ENCODE results near the gene CALCR.
A peak's percentile ranks its signal among the peaks of the same experiment; 100 is the strongest.
"Not testable (repeated sequence)": the region's sequence is repeated elsewhere in the genome, so short reads cannot be mapped to it uniquely, and the experiment has no call there.

Gene CALCR

GRCh38 chr7:93562106-93562505 lies 12.4 kb downstream of the CALCR start:
- DNase-seq = no peak

- no peak for DNase-seq
These were observed 14.7 kb downstream of the CALCR start for GRCh38 chr7:93559639-93560491.

DNA sequence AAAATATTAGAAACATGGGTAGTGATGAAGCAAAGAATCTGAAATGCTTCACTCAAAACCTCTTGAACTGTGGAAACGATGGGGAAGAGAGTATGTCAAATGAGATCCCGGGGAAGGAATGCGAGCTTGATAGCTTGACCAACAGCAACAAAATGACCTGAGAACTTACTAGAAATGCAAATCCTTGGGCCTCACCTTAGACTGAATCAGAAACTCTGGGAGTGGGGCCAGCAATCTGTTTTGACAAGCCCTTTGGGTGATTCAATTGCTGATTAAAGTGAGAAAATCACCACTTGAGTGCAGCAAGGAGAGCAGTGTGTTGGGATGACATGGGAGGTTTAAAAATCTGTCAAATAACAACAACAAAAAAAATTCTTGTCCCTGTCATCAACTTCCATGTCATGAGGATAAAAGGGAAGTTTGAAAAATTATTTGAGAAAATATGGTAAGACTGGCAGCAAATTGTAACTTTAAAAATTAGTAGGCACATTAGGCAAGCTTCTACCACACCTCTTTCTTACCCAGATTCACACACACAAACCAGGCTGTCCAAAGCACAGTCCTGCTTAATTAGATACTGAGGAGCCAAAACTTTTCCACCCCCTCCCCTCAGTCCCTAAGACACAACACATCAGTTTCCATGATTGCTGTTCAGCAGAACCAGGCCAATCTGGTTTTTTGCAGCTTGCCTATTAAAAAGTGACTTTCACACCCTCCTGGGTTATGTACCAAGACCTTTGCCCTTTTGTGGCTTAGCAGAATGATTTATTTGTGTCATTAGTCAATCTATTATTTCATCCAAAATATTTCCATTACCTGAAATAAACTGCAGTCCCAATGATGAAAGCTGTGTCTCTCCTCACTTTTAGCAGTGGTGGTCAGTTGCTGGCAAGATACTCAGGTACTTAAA lies 15.6 kb downstream of the CALCR start:
- DNase-seq = no peak

- no peak for DNase-seq
These were observed 22.6 kb downstream of the CALCR start for GRCh38 chr7:93551931-93552330.

DNA sequence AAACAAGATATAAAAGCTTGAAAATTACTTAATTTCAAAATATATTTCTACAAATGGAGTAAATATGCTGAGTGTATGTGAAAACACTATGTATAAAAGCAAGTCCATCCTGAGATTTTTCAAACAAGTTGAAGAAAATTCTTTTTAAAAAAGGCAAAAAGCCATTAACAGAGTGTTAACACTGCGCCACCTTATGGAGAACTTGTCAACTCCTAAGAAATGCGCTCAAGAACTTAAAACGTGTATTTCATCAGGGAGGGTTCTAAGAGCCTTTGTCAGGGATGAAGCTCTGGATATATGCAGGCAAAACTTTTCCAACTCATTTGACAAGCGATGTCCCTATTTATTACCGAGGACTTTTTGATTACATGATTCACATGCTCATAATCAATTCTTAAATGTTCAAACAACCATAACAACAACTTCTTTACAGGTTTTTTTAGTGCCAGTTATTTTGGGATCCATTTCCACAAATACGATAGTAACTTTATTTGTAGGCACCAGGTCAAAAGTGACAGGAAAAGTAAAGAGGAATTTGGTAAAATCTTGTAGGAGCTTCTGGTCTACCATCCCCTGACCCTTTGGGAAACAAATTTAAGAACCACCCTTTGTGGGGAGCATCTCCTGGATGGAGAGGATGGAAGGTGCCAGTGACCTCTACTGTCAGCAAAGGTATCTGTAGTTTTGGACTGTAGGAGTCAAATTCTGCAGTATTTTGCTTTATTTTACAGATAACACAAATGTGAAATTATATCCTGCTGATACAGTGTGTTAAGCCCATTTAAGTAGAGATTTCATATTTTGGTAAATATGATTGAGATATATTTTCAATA lies 23.2 kb downstream of the CALCR start:
- DNase-seq = peak in 1 of 56 donors; percentile 2

DNA sequence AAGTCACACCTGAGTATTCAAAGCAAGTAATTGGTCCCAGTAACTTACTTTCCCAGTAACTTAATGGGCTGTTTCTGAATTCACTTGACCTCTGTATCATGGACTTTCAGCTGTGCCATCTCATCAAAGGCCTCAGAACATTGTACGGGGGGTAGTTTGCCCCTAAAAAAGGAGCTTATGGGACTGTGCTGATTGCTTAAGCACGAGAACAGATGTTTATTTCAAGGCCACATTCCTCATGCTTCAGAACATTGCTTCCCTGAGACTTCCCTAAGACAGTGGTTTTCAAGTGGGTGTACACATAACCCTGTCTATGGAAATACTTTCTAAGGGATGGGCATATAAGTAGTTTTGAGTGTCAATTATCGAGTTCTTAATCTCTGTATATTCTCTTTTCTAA lies 26.8 kb downstream of the CALCR start:
- DNase-seq = no peak

DNA sequence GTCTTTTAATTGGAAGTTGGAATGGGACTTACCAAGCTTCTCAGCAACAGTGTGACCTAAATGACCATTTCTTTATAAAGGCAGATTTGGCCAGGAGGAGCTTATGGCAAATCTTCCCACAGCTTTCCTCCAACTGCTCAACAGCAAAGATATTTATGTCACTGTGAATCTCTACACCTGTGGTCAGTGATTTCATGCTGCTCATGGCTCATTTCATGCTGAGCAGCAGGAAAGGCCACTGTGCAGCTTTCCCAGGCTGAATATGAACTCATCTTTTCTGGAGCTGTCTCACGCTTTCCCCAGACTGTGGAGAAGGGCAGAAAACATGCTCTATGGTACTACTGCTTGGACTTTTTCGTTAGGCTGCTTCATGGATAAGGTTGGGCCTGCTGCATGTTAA lies 29.8 kb downstream of the CALCR start:
- DNase-seq = no peak

DNA sequence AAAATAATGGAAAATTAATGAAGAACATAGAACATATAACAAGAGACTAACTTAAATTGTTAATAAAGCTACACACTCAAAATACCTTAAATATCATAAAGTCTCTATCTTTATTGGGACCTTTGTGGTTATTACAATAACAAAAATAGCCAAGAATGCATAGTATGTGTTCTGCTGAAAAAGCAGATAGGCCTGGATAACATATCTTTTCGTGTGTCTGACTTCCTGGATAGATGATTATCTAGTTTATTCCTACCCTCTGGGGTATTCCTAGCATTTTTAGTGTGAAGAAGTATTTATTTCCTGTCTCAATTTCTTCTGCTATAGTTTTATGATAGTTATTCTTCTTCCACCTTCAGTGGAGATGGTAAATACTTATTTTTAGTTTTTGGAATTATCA lies 36.5 kb downstream of the CALCR start:
- DNase-seq = no peak

DNA sequence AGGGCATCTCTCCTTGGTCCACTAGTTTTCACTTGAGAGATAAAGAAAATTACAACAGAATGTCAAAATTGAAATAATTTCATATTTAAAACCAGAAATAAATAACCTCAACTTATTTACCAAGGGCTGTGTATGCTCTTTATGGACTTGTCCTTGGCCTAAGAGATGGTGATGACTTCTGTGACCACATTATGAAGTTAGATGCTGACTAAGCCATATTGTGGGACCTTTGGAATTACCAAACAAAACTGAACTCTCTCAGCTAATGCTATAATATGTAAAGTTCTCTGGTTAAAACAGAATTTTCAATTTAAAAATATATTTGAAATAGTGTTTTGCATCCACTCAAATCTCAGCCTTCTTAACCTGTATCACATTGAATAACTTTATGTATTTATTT lies 38.9 kb downstream of the CALCR start:
- no peak for DNase-seq

DNA sequence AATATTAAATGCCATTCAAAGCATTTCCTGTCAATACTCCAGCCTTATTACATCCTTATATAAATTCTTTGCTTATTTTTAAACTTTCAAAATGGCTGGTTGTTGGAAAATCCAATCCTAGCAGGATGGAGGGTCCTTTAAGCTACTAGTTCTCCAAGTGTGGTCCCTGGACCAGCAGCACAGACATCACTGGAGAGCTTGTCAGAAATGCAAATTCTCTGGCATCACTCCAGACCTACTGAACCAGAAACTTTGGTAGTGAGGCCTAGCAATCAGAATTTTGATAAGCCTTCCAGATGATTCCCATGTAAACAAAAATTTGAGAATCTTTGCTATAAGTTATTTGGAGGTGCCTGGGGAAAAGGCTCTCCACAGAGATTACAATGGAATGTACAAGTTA lies 43.8 kb downstream of the CALCR start:
- DNase-seq = no peak

DNA sequence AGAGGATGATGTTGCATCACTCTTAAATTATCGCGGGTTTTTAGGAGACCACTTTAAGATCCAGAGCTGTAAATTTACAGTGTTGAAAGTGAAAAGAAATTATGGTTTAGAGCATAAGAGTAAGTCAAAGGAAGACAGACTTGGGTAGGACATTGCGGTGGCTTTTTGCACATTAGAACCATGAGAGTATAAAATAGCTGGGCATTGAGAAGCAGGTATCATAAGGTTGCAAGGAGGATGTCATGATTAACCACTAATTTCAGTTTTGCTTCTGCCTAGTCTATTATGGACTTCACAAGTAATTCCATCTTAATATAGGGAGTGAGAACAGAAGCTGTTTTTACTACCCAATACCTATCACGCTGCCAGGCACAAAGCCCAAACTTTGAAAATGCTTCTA lies 57.7 kb downstream of the CALCR start:
- DNase-seq = no peak

GRCh38 chr7:93515144-93515543 lies 59.4 kb downstream of the CALCR start:
- DNase-seq = no peak

DNA sequence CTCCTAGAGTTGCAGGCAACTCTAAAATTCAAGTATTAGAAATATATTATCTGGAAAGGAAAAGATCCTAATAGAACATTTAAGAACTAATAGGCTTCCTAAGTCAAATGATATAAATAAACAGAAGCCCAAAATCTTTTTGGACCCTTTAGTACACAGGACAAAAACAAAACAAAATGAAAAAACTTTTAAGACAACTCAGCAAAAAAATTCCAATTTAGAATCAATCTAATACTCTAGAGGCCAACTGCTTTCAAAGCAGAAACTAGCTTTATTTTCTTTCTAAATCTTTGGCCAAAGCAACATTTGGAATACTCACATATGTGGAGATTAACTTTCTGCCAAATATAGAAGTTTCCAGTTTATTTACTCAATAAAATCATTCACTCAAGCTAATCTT lies 65.2 kb downstream of the CALCR start:
- no peak for DNase-seq

DNA sequence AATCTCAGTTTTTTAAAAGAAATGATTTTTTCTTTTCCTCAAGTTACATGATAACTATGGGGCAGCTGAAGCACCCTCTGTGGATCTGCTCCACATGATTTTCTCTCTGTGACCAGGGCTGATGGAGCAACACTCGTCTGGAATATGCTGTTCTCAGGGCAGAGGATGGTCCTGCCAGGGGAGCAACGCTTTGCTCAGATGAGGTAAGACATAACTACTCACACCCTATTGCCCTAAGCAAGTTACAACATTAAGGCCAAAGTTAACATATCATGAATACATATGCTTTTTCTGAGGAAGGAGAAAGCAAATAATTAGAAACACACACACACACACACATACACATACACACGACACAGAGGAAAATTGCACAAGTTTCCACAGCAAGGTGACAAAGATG lies 71.4 kb downstream of the CALCR start:
- DNase-seq = no peak

DNA sequence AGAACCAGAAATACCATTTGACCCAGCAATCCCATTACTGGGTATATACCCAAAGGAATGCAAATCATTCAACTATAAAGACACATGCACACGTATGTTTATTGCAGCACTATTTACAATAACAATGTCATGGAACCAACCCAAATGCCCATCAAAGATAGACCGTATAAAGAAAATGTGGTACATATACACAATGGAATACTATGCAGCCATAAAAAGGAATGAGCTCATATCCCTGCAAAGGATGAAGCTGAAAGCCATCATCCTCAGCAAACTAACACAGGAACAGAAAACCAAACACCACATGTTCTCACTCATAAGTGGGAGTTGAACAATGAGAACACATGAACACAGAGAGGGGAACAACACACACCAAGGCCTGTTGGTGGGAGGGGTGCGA lies 82.7 kb downstream of the CALCR start:
- not testable (repeated sequence) for DNase-seq

DNA sequence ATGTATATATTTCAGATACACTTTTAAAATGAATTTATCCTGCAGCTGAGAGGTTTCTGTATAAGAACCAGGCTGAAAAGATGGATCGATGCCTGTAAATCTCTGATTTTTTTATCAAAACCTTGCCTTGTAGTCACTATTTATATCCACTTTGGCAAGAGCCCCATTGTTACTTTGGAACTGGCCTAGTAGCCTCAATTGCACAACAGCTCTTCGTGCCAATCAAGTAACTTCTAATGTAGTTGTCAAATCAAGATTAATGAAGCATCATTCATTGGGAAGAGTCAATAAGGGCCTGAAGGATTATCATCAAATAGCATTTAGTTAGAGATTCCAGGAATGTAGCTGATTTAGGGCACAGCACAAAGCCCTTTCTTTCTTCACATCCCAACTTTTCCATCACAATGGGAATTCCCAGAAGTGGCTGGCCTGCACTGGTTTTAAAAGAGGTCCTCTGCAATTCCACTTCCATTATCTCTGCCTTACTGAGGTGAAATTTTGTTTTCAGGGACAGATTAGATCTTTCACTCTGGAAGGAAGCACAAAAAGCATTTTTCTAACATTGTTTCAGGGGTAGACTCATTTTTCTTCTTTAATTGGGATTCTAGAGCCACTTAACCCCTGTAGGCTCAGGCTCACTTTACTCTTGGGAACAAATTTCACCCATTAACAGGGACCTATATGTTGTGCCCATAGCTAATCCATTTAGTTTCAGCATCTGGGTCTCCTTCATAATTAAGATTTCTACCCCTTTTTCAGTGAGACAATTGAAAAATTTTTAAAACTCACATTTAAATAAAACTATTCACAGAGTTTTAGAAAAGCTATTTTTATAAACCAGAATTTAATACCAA lies 97.8 kb downstream of the CALCR start:
- DNase-seq = no peak

- DNase-seq = no peak
These were observed 98.7 kb downstream of the CALCR start for GRCh38 chr7:93475811-93476210.

DNA sequence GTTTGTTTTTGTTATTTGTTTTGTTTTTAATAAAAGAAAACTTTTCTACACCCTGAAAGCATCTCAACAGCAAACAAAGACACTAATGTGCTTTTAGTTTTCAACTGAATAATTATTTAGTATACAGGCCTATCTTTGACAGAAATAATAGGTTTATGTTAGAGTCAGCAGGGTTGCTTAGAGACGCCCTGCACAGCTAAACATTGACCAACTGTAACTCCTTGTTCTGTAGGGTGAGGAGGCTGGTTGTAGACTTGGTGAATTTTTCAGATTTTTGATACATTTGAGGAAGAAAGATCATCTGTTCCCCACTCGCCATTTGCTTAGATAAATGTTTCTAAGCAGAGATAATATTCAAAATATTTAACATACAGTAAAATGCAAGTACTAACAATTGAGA lies 103.1 kb downstream of the CALCR start:
- no peak for DNase-seq

GRCh38 chr7:93463764-93464163 lies 110.8 kb downstream of the CALCR start:
- no peak for DNase-seq

DNA sequence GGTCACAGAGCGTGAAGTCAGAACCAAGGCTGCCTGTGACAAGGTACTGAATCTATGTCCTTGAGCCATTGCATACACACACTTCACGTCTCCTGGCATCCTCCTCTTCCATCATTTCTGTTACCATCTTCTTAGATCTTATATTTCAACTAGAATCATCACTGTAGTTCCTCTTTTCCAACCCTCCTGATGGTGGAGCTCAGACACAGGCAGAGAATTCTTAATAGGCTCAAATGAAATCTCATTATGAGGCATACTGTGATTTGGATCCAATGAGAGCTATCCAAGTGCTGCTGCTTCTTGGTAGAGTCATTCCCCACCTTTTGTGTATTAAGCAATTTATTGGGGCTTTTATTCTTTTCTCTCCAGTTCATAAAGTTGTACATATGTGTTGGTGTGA lies 113.2 kb downstream of the CALCR start:
- peak in 1 of 56 donors; percentile 6 for DNase-seq

DNA sequence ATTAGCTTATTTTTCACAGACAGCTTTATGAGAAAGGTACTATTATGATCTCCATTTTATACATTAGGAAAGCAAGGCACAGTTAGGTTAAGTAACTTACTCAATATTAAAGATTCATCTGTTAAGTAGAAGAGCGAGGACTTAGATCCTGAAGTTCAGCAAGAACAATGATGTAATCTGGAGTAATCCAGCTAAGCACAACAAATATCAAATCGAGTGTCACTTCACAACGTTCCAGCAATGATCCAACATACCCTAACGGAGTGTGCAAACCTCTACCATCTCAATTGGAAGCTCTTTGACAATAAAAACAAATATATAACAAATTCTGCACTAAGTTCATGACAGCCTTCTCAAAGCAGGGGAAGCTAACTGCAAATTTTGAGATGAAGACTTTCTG lies 121.3 kb downstream of the CALCR start:
- DNase-seq = no peak

All from amygdala (tissue), 56 donors.